AG09319 (cell line): ENCODE results near the gene MEG3.
A peak's percentile ranks its signal among the peaks of the same experiment; 100 is the strongest.

ENCODE experiments used
- DNase-seq: peaks from one replicate; pipeline ENCODE4 v3.0.0-alpha.2; 2010; ENCODE audit warnings: low read depth; ENCODE audit errors: extremely low read depth
- TF ChIP-seq, protein P1 (sequence below): IDR thresholded peaks from 2 replicates; pipeline ENCODE4 v1.5.1; 2011; ENCODE audit warnings: low read depth, mild to moderate bottlenecking, inconsistent platforms, low read length, moderate library complexity

The MEG3 gene

DNA sequence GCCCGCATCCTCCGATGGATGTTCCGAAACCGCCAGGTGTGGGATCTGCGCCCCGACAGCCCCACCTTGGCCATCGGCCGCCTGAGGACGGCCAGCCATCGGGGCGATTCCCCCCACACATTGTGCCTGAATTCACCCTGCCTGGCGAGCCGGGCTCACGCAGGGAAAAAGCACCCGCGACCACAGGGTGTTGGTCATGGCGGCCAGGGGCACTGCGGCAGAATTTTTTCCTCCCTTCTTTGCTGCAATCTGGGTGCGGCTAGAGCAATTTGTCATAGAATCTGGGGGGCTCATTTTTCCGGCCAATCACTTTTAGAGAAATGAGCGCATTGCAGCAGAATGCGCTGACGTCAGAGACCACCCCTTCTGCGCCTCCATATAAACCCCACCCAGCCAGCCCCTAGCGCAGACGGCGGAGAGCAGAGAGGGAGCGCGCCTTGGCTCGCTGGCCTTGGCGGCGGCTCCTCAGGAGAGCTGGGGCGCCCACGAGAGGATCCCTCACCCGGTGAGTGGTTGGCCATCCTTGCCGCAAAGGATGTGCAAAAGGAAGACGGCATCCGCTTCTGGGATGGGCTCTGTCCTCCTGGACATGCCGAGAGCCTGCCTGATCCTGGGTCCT lies at the start of gene MEG3:
Gene MEG3, plus strand, starts transcription at position 406 of the 619 bp plus-strand sequence.
- TF ChIP-seq, protein P1, sequence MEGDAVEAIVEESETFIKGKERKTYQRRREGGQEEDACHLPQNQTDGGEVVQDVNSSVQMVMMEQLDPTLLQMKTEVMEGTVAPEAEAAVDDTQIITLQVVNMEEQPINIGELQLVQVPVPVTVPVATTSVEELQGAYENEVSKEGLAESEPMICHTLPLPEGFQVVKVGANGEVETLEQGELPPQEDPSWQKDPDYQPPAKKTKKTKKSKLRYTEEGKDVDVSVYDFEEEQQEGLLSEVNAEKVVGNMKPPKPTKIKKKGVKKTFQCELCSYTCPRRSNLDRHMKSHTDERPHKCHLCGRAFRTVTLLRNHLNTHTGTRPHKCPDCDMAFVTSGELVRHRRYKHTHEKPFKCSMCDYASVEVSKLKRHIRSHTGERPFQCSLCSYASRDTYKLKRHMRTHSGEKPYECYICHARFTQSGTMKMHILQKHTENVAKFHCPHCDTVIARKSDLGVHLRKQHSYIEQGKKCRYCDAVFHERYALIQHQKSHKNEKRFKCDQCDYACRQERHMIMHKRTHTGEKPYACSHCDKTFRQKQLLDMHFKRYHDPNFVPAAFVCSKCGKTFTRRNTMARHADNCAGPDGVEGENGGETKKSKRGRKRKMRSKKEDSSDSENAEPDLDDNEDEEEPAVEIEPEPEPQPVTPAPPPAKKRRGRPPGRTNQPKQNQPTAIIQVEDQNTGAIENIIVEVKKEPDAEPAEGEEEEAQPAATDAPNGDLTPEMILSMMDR: no peak
- DNase-seq: peak; percentile 78

DNA sequence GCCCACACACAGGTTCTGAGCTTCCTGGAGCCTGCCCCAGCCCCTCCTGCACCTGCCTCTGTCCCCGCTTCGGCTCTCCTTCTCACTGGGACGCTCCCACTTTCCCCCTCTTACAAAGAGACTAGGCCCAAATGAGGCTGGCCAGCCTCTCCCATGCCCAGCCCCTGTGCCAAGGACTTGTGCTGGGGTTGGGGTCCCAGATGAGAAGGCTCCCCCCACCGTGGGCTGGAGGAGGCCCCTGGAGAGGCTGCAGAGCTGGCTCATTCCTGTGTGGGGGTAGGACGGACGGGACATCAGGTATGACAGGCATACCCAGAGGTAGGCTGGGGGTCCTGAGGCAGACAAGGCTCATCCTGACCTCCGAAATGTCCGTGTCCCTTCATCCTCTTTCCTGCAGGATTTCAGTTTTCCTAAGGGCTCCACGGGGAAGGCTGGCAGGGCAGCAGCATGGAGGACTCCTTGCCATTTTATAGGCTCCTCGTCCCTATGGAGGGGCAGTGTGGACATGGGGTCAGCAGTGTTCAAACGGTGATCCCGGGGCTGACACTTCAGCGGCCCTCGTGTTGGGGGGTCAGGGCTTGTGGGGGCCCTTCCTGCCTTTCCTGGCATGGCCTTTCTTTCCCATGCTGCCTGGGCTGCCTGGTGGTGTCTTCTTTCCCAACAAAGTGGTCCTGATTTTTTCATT lies 49.1 kb upstream of the MEG3 start:
- TF ChIP-seq, protein P1: no peak
- DNase-seq: no peak

DNA sequence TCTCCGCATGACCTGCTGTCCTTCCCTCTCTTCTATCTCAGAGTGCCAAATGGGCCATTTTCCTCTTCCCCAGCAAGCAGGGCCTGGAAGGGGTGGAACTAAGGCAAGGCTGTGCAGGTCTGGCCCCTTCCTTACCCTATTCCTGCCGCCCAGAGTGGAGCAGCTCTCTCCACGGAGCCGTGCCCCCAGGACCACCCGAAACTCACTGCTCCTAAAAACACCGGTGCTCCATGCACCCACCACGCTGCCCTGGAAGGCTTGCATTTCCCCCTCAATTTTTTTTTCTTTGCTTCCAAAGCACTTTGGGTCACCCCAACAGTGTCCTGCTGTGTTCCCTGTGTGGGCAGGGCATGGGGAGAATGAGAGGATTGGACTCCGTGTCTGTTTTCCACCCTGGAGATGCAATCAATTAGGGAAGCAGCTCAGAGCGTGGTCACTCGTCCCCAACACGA lies 48.5 kb upstream of the MEG3 start:
- no peak for DNase-seq
- TF ChIP-seq, protein P1: no peak

DNA sequence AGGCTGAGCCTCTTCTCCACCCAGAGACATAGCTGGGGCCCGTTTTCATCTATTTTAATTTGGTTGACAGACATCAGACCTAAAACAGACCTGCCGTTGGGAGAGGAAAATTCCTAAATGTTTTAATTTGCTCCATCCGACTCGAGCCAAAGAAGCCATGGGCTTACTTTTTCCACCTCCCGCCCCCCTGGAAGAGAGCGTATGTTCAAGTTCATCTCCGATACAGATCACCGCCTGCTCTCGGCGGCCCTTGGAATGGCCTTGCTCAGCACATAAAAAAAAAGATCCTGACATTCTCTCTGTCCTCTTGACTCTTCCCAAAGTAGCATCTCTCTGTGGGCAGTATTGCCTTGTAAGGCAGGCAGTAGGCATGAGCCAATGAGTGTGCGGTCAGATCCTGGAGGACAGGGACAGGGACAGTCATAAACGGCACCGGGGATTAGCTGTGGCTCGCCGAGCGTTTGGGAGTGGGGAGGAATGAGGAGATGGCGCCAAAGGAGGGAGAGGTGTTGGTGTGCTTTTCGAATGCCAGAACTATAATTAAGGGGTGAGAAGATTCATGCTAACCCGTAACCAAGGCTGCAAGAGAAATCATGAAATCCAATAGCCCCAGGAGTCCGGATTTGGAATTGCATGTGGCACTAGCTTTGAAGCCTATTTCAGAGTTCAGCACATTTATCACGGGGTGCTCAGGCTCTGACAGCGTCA lies 47.9 kb upstream of the MEG3 start:
- no peak for DNase-seq
- TF ChIP-seq, protein P1: no peak

DNA sequence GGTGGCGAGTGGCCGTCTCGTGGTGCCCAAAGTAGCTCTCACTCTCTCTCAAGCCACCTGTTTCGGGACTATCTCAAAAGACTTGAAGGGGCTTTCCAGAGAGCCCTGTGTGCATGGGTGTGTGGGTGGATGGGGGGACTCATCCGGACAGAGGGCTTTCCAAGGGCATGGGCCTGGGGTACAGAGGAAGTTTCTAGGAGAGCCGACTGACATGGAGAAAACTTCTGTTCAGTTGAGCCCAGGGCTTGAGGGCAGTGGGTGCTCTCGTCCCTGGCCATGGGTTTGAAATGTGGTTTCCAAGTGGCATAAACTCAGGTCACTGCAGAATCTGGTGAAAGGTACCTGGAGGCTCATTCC lies 47.4 kb upstream of the MEG3 start:
- no peak for DNase-seq
- TF ChIP-seq, protein P1: no peak

DNA sequence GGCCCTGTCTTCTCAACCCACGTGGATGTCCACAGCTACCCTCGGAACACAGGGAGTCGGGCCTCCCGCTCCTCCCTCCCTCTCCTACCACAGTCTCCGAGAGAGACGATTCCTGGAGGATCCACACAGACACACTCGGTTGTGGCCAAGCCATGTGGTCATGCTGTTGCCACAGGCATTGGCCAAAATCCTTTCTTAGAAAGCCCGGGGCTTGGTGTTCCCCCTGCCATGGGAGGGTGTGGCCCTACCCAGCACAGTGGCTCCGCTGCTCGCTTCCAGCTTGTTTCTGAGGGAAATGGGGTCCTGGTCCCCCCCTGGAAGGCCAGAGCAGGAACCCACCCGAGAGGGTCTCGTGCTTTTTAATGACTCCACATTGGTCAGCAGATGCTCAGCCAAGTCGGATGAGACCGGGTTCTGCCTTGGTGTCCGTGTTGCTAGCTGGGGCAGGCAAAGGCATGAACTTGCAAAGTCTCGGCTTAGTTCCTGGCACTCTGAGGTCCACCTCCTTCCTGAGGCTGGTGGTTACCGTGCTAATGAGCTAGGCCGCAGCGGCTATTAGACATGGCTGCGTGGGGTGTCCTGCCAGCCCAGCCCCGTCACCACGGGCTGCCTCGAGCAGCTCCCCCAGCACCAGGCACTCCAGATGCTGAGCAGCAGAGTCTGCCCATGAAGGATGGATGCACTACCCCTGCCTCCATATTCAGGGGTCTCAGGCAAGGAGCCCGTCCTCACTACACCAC lies 46.8 kb upstream of the MEG3 start:
- TF ChIP-seq, protein P1: no peak
- DNase-seq: no peak
